Measurements from ENCODE around the gene GZMM. TPM values are rescaled to one million over a fixed set of nuclear protein-coding genes. Genes with fewer than 3 reads are reported as not detected.

Gene GZMM
- total and polyA plus RNA-seq, 2 experiments from 2014 or later, result 0.29 TPM; not detected in 1

DNA sequence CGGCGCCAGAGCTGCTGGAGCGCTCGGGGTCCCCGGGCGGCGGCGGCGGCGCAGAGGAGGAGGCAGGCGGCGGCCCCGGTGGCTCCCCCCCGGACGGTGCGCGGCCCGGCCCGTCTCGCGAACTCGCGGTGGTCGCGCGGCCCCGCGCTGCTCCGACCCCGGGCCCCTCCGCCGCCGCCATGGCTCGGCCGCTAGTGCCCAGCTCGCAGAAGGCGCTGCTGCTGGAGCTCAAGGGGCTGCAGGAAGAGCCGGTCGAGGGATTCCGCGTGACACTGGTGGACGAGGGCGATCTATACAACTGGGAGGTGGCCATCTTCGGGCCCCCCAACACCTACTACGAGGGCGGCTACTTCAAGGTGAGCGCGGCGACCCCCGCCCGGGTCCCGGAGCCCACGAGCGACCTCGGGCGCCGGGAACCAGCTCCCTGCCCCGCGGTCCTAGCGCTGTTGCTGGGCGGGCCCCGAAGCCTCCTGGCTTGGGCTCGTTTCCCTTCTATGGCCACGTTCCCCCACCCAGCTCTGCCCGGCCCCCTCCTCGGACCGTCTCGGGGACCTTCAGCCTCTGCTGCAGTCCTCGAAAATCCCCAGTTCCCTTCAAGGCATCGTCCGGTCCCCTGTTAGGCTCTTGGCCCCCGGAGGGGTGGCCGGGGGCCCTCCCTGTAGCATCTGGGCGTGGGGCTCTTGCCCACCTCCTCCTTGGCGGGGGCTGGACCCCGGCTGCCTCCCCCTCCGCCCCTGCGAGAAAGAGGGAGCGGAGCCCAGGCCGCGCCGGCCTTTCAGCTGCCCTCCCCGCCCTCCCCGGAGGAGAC, 11.9 kb upstream of the GZMM start, which contains the start of gene CDC34:
CDC34 (plus strand) TSS at position 8 of the 808 bp plus-strand sequence; CDS start at position 180, 172 bp downstream.
- Histone ChIP-seq H3K36me3 (ENCODE audit: insufficient read depth) (no peaks in the 10 kb centered on the region; the same call in 1 of the 2 replicates), H3K4me3 (peak within 1 kb of the TSS; percentile 98), H3K4me1 (ENCODE audit: insufficient read depth) (no peaks in the 10 kb centered on the region; the same call in 1 of the 2 replicates), H3K27ac (ENCODE audit: low read depth) (peak within 1 kb of the TSS; percentile 66; the same call in 1 of the 2 replicates), H3F3A (replicated peaks; ENCODE audit: low read depth) (peaks cover 13% of the 10 kb centered on the region), H4K20me1 (replicated peaks; ENCODE audit: insufficient read depth) (peaks cover 17% of the 10 kb centered on the region), H3K4me2 (peak within 1 kb of the TSS; percentile 94), H3K79me2 (replicated peaks; ENCODE audit: insufficient read depth) (peaks cover 25% of the 10 kb centered on the region), H3K27me3 (ENCODE audit: insufficient read depth) (no peaks in the 10 kb centered on the region), H2AFZ (peak within 1 kb of the TSS; percentile 81; the same call in 1 of the 2 replicates), H3K9me2 (ENCODE audit: insufficient read depth) (no peaks in the 10 kb centered on the region)
- H3K4me1 Mint-ChIP-seq, result peaks cover 9% of the 10 kb centered on the region
- peaks cover 16% of the 10 kb centered on the region for H3K27me3 Mint-ChIP-seq (ENCODE audit: insufficient read depth, low read depth, poor library complexity)
- H3K36me3 Mint-ChIP-seq (ENCODE audit: low read depth), result peaks cover 10% of the 10 kb centered on the region; the same call in 2 of the 3 replicates
- no peak for DNase-seq (ENCODE audit: low spot score)
- H3K9me3 Mint-ChIP-seq, result 0 out of 3 replicates have a peak, but pooled peaks cover 2% of the 10 kb centered on the region
- H3K27ac Mint-ChIP-seq, result peak within 1 kb of the TSS; percentile 92
- TF ChIP-seq, protein P1, sequence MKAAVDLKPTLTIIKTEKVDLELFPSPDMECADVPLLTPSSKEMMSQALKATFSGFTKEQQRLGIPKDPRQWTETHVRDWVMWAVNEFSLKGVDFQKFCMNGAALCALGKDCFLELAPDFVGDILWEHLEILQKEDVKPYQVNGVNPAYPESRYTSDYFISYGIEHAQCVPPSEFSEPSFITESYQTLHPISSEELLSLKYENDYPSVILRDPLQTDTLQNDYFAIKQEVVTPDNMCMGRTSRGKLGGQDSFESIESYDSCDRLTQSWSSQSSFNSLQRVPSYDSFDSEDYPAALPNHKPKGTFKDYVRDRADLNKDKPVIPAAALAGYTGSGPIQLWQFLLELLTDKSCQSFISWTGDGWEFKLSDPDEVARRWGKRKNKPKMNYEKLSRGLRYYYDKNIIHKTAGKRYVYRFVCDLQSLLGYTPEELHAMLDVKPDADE (IDR thresholded peaks at IDR 0.05), result no peak
- TF ChIP-seq NANOG (IDR thresholded peaks at IDR 0.05; ENCODE audit: borderline replicate concordance) (no peak), EZH2 (IDR thresholded peaks at IDR 0.05; ENCODE audit: low read depth, unreplicated experiment) (no peak), STAT1 (IDR thresholded peaks at IDR 0.05; ENCODE audit: unreplicated experiment) (no peak), CREB1 (CRISPR knock-in tag; IDR thresholded peaks at IDR 0.05; ENCODE audit: low read depth) (no peak), ZNF331 (CRISPR knock-in tag; IDR thresholded peaks at IDR 0.05; ENCODE audit: low read depth) (no peak), POLR2AphosphoS5 (IDR thresholded peaks at IDR 0.05; ENCODE audit: low read depth) (no peak), ZNF114 (CRISPR knock-in tag; IDR thresholded peaks at IDR 0.05) (no peak), EZH2phosphoT487 (IDR thresholded peaks at IDR 0.05; ENCODE audit: unreplicated experiment) (no peak), JUNB (IDR thresholded peaks at IDR 0.05; ENCODE audit: unreplicated experiment) (no peak)
- TF ChIP-seq, protein P2, sequence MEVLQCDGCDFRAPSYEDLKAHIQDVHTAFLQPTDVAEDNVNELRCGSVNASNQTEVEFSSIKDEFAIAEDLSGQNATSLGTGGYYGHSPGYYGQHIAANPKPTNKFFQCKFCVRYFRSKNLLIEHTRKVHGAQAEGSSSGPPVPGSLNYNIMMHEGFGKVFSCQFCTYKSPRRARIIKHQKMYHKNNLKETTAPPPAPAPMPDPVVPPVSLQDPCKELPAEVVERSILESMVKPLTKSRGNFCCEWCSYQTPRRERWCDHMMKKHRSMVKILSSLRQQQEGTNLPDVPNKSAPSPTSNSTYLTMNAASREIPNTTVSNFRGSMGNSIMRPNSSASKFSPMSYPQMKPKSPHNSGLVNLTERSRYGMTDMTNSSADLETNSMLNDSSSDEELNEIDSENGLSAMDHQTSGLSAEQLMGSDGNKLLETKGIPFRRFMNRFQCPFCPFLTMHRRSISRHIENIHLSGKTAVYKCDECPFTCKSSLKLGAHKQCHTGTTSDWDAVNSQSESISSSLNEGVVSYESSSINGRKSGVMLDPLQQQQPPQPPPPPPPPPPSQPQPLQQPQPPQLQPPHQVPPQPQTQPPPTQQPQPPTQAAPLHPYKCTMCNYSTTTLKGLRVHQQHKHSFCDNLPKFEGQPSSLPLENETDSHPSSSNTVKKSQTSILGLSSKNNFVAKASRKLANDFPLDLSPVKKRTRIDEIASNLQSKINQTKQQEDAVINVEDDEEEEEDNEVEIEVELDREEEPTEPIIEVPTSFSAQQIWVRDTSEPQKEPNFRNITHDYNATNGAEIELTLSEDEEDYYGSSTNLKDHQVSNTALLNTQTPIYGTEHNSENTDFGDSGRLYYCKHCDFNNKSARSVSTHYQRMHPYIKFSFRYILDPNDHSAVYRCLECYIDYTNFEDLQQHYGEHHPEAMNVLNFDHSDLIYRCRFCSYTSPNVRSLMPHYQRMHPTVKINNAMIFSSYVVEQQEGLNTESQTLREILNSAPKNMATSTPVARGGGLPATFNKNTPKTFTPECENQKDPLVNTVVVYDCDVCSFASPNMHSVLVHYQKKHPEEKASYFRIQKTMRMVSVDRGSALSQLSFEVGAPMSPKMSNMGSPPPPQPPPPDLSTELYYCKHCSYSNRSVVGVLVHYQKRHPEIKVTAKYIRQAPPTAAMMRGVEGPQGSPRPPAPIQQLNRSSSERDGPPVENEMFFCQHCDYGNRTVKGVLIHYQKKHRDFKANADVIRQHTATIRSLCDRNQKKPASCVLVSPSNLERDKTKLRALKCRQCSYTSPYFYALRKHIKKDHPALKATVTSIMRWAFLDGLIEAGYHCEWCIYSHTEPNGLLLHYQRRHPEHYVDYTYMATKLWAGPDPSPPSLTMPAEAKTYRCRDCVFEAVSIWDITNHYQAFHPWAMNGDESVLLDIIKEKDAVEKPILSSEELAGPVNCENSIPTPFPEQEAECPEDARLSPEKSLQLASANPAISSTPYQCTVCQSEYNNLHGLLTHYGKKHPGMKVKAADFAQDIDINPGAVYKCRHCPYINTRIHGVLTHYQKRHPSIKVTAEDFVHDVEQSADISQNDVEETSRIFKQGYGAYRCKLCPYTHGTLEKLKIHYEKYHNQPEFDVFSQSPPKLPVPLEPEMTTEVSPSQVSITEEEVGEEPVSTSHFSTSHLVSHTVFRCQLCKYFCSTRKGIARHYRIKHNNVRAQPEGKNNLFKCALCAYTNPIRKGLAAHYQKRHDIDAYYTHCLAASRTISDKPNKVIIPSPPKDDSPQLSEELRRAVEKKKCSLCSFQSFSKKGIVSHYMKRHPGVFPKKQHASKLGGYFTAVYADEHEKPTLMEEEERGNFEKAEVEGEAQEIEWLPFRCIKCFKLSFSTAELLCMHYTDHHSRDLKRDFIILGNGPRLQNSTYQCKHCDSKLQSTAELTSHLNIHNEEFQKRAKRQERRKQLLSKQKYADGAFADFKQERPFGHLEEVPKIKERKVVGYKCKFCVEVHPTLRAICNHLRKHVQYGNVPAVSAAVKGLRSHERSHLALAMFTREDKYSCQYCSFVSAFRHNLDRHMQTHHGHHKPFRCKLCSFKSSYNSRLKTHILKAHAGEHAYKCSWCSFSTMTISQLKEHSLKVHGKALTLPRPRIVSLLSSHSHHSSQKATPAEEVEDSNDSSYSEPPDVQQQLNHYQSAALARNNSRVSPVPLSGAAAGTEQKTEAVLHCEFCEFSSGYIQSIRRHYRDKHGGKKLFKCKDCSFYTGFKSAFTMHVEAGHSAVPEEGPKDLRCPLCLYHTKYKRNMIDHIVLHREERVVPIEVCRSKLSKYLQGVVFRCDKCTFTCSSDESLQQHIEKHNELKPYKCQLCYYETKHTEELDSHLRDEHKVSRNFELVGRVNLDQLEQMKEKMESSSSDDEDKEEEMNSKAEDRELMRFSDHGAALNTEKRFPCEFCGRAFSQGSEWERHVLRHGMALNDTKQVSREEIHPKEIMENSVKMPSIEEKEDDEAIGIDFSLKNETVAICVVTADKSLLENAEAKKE (CRISPR knock-in tag; IDR thresholded peaks at IDR 0.05), result no peak
- TF ChIP-seq, protein P3, sequence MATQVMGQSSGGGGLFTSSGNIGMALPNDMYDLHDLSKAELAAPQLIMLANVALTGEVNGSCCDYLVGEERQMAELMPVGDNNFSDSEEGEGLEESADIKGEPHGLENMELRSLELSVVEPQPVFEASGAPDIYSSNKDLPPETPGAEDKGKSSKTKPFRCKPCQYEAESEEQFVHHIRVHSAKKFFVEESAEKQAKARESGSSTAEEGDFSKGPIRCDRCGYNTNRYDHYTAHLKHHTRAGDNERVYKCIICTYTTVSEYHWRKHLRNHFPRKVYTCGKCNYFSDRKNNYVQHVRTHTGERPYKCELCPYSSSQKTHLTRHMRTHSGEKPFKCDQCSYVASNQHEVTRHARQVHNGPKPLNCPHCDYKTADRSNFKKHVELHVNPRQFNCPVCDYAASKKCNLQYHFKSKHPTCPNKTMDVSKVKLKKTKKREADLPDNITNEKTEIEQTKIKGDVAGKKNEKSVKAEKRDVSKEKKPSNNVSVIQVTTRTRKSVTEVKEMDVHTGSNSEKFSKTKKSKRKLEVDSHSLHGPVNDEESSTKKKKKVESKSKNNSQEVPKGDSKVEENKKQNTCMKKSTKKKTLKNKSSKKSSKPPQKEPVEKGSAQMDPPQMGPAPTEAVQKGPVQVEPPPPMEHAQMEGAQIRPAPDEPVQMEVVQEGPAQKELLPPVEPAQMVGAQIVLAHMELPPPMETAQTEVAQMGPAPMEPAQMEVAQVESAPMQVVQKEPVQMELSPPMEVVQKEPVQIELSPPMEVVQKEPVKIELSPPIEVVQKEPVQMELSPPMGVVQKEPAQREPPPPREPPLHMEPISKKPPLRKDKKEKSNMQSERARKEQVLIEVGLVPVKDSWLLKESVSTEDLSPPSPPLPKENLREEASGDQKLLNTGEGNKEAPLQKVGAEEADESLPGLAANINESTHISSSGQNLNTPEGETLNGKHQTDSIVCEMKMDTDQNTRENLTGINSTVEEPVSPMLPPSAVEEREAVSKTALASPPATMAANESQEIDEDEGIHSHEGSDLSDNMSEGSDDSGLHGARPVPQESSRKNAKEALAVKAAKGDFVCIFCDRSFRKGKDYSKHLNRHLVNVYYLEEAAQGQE (IDR thresholded peaks at IDR 0.05; ENCODE audit: unreplicated experiment), result no peak
- TF ChIP-seq, protein P4, sequence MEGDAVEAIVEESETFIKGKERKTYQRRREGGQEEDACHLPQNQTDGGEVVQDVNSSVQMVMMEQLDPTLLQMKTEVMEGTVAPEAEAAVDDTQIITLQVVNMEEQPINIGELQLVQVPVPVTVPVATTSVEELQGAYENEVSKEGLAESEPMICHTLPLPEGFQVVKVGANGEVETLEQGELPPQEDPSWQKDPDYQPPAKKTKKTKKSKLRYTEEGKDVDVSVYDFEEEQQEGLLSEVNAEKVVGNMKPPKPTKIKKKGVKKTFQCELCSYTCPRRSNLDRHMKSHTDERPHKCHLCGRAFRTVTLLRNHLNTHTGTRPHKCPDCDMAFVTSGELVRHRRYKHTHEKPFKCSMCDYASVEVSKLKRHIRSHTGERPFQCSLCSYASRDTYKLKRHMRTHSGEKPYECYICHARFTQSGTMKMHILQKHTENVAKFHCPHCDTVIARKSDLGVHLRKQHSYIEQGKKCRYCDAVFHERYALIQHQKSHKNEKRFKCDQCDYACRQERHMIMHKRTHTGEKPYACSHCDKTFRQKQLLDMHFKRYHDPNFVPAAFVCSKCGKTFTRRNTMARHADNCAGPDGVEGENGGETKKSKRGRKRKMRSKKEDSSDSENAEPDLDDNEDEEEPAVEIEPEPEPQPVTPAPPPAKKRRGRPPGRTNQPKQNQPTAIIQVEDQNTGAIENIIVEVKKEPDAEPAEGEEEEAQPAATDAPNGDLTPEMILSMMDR (conservative IDR thresholded peaks at IDR 0.05; ENCODE audit: low read depth in 2 of 2), result no peak
- peak within 1 kb of the TSS; percentile 87 for H3K4me3 Mint-ChIP-seq
- ATAC-seq, result peak; percentile 4

Data from GM23338 (cell line).